ENCODE data around the gene EEIG2.
A peak's percentile ranks its signal among the peaks of the same experiment; 100 is the strongest.

Gene EEIG2

DNA sequence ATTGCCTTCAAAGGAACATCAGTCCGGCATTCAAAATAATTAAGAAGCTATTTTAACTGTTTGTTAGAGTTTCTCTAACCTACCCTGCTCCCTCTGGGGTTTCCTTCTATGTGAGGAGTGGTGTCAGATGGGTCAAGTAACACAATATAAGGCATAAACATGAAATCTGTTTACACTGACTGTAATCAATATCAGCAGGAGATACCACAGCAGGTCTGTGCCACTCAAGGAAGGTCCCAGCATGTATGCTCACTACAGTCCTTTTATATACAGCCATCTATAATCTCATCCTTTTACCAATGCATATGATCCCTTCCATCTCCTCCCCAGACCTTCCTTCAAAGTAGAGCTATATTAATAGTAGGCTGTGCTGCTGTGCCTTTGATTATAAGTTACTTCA, 25.4 kb downstream of the EEIG2 start:
- no peak for DNase-seq

DNA sequence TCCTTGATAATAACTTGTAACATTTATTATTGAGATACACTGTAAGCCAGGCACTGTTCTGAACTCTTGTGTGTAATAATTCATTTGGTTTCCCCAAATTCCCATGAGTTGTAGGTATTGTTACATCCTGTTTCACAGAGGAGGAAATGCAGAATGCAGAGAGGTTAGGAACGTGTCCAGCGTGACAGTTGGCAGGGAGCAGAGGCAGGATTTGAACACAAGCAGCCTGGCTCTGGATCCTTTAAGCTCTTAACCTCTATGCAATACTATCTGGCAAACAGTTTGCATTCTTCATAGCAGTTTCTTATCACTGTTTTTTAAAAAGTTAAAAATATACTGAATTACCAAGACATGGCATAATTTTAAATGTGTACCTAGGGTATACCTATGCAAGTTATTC, 30.5 kb downstream of the EEIG2 start:
- DNase-seq: peak in 1 of 2 donors; percentile 23

DNA sequence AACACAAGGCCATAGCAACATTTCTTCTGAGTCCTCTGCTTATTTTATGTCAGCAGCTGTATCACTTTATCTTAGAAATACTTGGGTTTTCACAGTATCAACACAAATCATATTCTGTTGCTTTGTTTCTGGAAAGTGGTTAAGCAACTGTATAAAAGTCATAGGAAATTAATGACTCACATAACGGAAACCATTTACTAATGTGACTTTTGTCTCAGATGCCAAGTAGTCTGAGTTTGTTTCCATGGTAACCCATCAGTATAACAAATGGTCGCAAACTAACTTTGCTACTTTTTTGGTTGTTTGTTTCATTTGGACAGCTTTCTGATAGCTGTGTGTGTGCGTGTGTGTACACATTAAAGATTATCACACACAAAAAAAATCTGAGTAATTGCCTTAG, 31.1 kb downstream of the EEIG2 start:
- peak; percentile 50 to 91 for DNase-seq

DNA sequence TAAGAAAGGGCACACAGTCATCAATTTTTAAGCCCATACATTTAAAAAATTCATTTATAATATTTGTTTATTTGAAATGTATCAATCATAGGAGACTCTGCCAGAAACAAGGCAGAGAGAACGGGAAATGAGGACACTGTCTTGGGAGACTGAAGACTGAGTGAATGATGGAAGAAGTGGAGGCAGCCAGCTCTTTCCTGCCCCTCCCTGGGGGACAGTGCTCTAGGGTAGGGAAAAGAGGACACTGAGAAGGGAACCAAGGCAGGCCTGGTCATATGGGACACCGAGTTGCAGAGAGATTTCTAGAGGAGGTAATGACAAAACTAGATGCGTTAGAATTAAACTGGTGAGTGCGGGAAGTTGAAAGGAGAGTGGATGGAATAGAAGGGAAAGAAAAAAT, 31.6 kb downstream of the EEIG2 start:
- peak; percentile 22 to 46 for DNase-seq

DNA sequence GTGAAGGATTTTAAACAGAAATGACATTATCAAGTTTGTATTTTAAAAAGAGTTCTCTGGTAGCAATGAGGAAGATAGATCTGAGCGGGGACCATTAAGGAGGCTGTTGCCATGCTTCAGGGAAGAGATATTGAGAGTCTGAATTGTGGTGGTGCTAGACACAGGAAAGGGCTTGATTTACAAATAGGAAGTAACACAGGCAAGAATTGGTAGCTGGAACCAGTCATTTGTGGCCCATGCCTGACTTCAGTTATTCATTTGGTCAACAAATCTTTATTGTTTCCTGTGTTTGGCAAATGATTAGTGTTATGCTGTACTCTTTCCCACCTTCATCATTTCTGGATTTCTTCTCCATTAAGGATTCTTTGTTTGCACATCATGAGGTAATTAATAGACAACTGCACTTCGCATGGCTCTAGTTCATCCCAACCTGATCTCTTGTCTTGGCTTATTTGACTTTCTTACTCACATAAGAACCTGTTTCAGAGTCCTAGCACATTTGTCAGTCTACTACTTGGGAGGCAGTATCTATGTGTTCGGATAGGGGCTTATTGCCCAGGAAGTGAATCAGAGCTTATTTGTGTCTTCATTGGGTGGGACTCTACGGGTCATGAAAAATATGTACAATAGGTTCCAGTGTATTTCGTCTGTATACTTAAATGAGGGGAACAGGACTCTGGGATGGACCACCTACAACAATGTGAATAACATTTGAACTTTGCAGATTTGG, 32.3 kb downstream of the EEIG2 start:
- peak; percentile 19 to 61 for DNase-seq

DNA sequence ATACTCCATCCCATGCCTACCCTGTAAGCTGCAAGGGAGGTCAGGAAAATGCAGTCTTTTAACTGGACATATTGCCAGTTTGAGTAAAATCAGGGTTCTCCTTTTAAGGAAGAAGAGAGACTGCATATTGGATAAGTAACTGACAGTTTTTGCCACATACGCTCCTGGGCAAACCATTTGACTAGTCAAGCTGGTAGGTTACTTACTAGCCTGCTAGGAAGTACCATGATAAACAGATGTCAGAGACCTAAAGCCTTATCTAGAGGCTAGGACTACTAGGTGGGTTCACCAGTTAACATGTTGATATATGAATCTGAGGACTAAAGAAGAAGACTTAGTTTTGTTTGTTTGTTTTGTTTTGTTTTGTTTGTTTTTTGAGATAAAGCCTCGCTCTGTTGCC, 33.5 kb downstream of the EEIG2 start:
- no peak for DNase-seq

DNA sequence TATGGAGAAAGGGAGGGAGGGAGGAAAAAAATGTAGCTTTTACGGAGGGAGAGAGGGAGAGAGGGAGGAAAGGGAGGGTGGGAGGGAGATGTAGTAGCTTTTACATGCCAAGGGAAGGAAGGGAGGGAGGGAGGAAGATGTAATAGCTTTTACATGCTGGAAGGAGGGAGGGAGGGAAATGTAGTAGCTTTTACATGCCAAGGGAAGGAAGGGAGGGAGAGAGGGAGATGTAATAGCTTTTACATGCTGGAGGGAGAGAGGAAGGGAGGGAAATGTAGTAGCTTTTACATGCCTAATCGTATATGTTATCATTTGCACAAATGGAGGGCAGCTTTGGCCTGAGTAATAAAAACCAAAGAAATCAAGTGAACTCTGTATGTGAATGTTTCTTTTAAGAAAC, 35.6 kb downstream of the EEIG2 start:
- no peak for DNase-seq

DNA sequence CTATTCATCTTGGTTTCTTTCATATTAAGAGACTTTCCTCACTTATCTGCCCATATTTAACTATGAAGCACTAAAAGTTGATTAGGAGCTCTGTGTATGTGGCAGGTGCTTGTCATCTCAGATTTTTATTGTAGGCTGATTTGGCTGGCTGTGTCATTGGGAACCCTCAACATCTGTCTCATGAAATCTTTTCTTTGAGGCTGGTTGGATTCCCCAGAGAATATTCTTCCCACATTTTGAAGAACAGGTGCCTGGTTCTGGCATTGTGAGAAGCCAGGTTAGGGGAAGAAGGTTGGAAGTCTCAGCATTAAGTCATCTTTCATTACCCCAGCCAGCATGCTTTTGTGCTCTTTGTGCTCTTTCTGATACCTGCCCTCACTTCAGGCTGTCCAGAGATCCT, 37.1 kb downstream of the EEIG2 start:
- no peak for DNase-seq

DNA sequence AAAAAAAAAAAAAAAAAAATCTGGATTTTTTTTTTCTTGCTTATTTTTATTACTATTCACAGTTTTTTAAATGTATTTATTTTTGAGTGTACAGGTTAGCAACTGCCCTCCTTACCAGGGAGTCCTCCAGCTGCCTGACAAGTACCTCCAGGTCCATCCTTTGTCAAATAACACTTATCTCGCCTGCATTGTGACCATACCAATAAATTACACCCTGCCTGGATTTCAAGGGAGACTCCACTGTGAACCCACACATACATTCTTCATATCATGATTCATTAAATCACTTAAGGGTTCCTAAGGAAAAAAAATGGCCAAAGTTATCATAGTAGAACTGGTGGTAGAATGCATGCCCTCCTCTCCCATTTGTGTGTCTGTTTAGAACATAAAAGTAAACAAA, 38.4 kb downstream of the EEIG2 start:
- DNase-seq: no peak

DNA sequence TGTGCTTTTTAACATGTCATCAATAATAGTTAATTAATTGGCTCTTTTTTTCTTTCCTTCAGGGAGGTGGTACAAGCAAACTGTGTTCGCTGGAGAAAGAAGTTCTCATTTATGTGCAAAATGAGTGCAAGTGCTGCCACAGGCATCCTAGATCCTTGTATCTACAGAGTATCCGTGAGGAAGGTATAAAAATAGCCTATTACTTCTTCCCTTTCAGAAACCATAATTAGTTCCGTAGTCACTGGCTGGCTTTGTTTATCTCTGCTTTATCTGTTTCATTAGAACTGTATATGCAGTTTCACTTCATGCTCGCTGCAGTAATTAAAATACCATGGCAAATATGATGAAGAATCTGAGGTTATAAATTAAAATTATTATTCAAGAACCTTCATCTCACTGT, 40.6 kb downstream of the EEIG2 start:
- no peak for DNase-seq

DNA sequence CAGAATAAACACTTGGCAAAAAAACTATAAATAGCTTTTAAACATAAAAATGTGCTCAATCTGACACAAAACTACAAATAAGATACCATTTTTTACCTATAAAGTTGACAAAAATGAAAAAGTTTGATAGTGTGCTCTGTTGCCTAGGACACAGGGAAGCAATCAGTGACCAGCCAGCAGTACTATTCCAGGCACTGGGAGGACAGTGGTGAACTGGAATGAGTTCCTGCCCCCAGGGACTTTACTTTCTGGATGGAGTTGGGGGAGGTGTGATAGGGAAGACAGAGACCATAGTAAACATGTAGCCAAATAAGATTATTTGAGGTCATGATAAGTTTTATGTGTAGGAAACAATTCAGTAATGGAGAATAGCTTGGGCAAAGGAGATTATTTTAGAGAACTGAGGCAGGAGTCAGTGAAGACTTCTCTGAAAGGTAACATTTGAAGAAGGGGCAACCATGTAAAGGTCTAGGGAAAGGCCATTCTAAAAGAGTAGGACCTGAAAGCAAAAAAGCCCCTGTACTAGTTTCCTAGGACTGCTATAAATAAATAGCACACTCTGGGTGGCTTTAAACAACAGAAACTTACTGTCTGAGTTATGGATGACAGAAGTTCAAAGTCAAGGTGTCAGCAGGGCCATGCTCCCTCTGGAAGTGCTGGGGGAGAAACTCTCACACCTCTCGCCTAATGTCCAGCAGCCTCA, 42.0 kb downstream of the EEIG2 start:
- no peak for DNase-seq

DNA sequence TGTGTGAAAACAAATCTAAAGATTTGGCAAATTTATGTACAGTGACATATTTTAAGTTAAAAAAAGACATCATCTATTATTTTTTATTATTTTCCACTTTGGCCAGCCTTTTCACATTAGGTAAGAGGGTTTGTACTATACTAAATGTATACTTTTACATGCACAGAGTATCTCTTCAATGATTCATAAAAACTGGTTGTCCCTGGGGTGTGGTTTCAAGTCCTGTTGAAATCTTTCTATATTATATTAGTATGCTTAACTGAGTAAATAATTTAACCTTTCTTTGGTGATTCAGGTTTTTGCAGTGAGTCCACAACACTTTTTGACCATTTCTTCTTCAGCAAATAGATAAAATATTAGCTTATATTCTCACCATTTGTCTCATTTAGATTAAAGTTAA, 45.7 kb downstream of the EEIG2 start:
- DNase-seq: no peak

DNA sequence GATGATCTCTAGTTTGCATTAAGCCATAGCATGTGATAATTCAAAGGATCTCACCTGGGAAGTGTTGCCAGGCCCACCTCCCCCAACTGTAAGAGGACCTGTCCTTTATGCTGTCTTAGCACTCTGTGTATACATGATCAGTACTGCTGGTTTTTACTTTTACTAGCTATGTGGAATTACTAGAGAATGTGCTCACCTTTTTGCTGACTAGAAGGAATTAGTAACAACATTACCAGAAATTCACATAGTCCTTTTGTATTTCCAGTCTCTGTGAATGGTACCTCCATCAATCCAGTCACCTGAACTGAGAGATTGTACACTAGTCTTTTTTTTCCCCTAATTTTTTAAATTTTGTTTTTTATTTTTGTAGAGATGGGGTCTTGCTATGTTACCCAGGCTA, 46.6 kb downstream of the EEIG2 start:
- DNase-seq: no peak

DNA sequence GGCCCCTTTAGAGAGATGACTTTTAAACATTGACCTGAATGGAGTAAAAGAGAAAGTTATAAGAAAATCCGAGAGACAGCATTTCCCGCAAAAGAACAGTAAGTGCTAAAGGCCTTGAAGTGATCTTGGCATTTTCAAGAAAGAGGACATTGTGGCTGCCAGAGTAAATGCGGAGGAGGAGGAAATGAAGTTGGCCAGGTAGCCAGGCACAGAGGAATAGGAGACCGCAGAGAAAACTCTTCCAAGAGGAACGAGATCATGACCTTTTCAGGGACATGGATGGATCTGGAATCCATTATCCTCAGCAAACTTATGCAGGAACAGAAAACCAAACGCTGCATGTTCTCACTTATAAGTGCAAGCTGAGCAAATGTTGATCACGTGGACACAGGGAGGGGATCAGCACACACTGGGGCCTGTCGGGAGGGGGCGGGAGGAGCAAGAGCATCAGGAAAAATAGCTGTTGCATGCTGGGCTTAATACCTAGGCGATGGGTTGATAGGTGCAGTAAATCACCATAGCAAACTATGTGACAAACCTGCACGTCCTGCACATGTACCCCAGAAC, 49.7 kb downstream of the EEIG2 start:
- DNase-seq: no peak
